Measurements from ENCODE around the gene FLVCR2.
"Not testable (repeated sequence)": the region's sequence is repeated elsewhere in the genome, so short reads cannot be mapped to it uniquely, and the experiment has no call there.

The FLVCR2 gene

DNA sequence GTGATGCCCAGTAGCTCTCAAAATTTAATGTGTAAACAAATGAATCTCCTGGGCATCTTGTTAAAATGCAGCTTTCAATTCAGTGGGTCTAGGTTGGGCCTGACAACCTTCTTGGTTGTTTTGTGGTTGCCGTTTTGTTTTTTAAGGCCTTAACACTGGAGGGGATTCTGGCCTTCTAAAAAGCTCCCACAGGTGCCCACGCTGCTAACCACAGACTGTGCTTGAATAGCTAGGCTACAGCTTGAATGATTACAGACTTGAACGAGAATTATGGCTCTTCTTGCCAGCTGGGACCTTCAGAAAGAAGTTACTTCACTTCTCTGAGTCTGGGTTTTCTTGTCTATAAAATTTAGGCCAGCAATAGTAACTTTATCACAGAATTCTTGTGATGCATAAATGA, 1.3 kb upstream of the FLVCR2 start:
- Histone ChIP-seq H3K9ac (ENCODE audit: low read depth, low read length) (no peak overlapping the region), H3K9me3 (ENCODE audit: control insufficient read depth, insufficient read depth, low read length) (no peaks in the 10 kb centered on the region), H3K36me3 (ENCODE audit: control insufficient read depth, insufficient read depth, low read length) (no peaks in the 10 kb centered on the region), H3K4me3 (ENCODE audit: low read depth, low read length) (no peak overlapping the region), H3K27me3 (ENCODE audit: control insufficient read depth, insufficient read depth, low read length) (peaks cover 10% of the 10 kb centered on the region), H3K4me1 (ENCODE audit: control insufficient read depth, insufficient read depth, low read length) (peaks cover 9% of the 10 kb centered on the region)

DNA sequence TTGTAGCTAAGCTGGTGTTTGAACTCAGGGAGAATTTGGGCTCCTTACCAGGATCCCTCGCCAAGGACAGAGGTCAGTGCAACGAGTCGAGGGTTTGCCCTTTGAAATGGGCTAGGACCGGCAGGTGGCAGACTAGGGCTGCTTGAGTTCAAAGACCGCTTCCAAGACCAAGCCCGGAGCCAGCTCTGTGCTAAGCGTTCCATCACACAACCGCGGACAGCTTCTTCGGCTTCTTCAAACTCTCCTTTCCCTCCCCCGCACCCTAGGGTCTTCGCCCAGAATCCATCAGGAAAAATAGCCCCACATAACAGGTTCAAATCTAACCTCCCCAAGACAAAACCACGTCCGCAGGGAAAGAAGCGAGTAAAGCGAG, 705 bp upstream of the FLVCR2 start:
- Histone ChIP-seq H3K27me3 (ENCODE audit: control insufficient read depth, insufficient read depth, low read length) (peaks cover 10% of the 10 kb centered on the region), H3K9ac (ENCODE audit: low read depth, low read length) (no peak overlapping the region), H3K9me3 (ENCODE audit: control insufficient read depth, insufficient read depth, low read length) (no peaks in the 10 kb centered on the region), H3K4me1 (ENCODE audit: control insufficient read depth, insufficient read depth, low read length) (peaks cover 9% of the 10 kb centered on the region), H3K36me3 (ENCODE audit: control insufficient read depth, insufficient read depth, low read length) (no peaks in the 10 kb centered on the region), H3K4me3 (ENCODE audit: low read depth, low read length) (peak overlapping the region; percentile 73)

DNA sequence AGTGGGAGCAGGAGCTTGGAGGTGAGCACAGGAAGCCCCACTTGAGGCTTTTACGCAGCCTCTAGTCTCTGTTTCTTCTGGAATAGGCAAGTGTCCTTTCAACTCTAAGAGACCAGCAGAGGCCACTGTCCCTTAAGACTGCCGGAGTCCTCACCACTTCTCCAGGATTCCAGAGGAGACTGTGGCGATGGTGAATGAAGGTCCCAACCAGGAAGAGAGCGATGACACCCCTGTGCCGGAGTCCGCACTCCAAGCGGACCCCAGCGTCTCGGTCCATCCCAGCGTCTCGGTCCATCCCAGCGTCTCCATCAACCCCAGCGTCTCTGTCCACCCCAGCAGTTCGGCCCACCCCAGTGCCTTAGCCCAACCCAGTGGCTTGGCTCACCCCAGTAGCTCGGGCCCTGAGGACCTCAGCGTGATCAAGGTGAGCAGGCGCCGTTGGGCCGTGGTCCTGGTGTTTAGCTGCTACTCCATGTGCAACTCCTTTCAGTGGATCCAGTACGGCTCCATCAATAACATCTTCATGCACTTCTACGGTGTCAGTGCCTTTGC, 442 bp downstream of the FLVCR2 start:
- H3K4me3 ChIP-seq (ENCODE audit: low read depth, low read length), result peak overlapping the region; percentile 73
- peak overlapping the region; percentile 14 for H3K9ac ChIP-seq (ENCODE audit: low read depth, low read length)
- H3K9me3 ChIP-seq (ENCODE audit: control insufficient read depth, insufficient read depth, low read length), result no peaks in the 10 kb centered on the region
- peaks cover 10% of the 10 kb centered on the region for H3K27me3 ChIP-seq (ENCODE audit: control insufficient read depth, insufficient read depth, low read length)
- no peaks in the 10 kb centered on the region for H3K36me3 ChIP-seq (ENCODE audit: control insufficient read depth, insufficient read depth, low read length)
- H3K4me1 ChIP-seq (ENCODE audit: control insufficient read depth, insufficient read depth, low read length), result peaks cover 9% of the 10 kb centered on the region

DNA sequence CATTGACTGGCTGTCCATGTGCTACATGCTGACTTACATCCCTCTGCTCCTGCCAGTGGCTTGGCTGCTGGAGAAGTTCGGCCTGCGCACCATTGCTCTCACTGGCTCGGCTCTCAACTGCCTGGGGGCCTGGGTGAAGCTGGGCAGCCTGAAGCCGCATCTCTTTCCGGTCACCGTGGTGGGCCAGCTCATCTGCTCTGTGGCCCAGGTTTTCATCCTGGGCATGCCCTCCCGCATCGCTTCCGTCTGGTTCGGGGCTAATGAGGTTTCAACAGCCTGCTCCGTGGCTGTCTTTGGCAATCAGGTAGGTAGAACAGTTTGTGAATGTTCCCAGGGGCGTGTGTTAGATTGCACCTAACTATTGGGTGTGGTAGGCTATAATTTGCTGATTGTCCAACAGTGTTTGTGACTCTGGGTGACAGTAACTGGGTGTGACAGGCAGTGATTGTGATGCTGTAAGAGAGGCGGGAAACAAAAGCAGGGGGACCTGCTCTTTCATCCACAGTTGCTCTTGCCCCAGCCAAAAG, 981 bp downstream of the FLVCR2 start:
- Histone ChIP-seq H3K36me3 (ENCODE audit: control insufficient read depth, insufficient read depth, low read length) (no peaks in the 10 kb centered on the region), H3K9ac (ENCODE audit: low read depth, low read length) (peak overlapping the region; percentile 14), H3K4me1 (ENCODE audit: control insufficient read depth, insufficient read depth, low read length) (peaks cover 9% of the 10 kb centered on the region), H3K4me3 (ENCODE audit: low read depth, low read length) (peak overlapping the region; percentile 73), H3K9me3 (ENCODE audit: control insufficient read depth, insufficient read depth, low read length) (no peaks in the 10 kb centered on the region), H3K27me3 (ENCODE audit: control insufficient read depth, insufficient read depth, low read length) (peaks cover 10% of the 10 kb centered on the region)

DNA sequence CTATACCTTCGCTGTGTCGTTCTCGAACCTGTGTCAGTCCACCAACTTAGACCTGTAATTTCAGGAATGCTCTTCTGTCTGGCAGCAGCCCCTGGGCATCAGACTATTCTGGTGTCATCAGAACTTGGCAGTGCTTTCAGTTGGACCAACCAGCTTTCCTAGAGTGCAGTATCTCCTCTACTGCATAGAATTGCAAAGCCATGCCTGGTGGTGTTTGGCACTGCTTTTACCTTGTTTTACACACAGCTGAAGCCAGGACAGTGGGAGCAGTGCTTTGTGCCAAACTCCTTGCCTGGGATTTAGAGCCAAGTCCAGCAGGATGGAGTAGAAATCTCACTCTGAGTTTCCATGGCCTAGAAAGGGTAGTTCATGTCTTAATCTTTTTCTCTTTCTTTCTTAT, 1.5 kb downstream of the FLVCR2 start:
- Histone ChIP-seq H3K36me3 (ENCODE audit: control insufficient read depth, insufficient read depth, low read length) (no peaks in the 10 kb centered on the region), H3K4me3 (ENCODE audit: low read depth, low read length) (peak overlapping the region; percentile 73), H3K9ac (ENCODE audit: low read depth, low read length) (no peak overlapping the region), H3K9me3 (ENCODE audit: control insufficient read depth, insufficient read depth, low read length) (no peaks in the 10 kb centered on the region), H3K27me3 (ENCODE audit: control insufficient read depth, insufficient read depth, low read length) (peaks cover 10% of the 10 kb centered on the region), H3K4me1 (ENCODE audit: control insufficient read depth, insufficient read depth, low read length) (peaks cover 9% of the 10 kb centered on the region)

DNA sequence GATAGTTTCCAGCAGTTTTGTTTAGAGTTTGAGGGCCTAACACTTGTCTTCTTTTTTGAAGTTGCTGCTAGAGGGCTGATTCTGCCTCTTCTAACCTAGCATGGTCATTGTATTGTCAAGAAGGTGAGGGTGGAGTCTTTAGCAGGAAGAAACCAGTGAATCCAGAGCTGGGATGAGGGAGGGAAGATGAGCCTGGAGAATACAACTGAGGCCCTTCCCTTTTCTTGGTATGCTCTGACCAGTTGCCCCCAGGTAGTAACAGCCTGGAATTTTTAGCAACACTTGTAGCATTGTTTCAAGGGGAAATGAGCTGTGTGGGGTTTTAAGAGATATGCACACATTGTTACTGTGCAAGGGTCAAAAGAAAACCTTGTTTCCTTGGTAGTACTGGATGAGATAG, 9.0 kb downstream of the FLVCR2 start:
- no peak overlapping the region for H3K4me3 ChIP-seq (ENCODE audit: low read depth, low read length)
- no peaks in the 10 kb centered on the region for H3K36me3 ChIP-seq (ENCODE audit: control insufficient read depth, insufficient read depth, low read length)
- peaks cover 5% of the 10 kb centered on the region for H3K9me3 ChIP-seq (ENCODE audit: control insufficient read depth, insufficient read depth, low read length)
- H3K4me1 ChIP-seq (ENCODE audit: control insufficient read depth, insufficient read depth, low read length), result no peaks in the 10 kb centered on the region
- no peaks in the 10 kb centered on the region for H3K27me3 ChIP-seq (ENCODE audit: control insufficient read depth, insufficient read depth, low read length)
- H3K9ac ChIP-seq (ENCODE audit: low read depth, low read length), result no peak overlapping the region

DNA sequence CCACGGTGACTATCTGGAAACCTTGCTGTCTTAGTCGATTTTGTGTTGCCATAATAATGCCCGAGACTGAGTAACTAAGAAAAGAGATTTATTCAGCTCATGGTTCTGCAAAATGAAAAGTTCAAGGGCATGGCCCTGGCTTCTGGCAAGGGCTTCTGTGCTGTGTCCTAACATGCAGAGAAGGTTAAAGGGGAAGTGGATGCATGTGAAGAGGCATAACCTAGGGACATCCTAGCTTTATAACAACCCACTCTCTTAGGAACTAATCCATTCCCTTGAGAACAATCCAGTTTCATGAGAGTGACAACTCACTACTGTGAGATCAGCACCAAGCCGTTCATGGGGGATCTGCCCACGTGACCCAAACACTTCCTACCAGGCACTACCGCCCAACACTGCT, 11.5 kb downstream of the FLVCR2 start:
- Histone ChIP-seq H3K4me1 (ENCODE audit: control insufficient read depth, insufficient read depth, low read length) (no peaks in the 10 kb centered on the region), H3K9me3 (ENCODE audit: control insufficient read depth, insufficient read depth, low read length) (peaks cover 5% of the 10 kb centered on the region), H3K4me3 (ENCODE audit: low read depth, low read length) (no peak overlapping the region), H3K9ac (ENCODE audit: low read depth, low read length) (no peak overlapping the region), H3K27me3 (ENCODE audit: control insufficient read depth, insufficient read depth, low read length) (no peaks in the 10 kb centered on the region), H3K36me3 (ENCODE audit: control insufficient read depth, insufficient read depth, low read length) (no peaks in the 10 kb centered on the region)

DNA sequence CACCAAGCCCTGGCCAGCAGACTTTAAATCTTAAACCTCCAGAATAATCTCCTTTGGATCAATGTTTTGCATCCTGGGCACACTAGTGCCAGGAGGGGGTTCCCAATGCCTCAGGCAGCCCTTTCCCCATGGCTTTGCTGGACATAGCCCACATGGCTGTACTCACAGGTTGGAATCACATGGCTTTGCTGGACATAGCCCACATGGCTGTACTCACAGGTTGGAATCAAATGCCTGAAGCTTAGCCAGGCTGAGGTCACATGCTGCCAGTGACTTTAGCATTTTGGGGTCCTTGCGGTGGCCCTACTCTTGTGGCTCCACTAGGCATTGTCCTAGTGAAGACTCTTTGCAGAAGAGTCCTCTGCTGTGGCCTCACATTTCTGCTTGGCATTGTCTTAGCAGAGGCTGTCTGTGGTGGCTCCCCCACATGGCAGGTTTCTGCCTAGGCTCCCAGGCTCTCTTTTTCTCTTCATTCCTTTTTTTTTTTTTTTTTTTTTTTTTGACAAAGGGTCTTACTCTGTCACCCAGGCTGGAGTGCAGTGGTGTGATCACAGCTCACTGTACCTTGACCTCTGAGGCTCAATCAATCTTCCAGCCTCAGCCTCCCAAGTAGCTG, 13.0 kb downstream of the FLVCR2 start:
- no peak overlapping the region for H3K9ac ChIP-seq (ENCODE audit: low read depth, low read length)
- H3K27me3 ChIP-seq (ENCODE audit: control insufficient read depth, insufficient read depth, low read length), result no peaks in the 10 kb centered on the region
- H3K4me1 ChIP-seq (ENCODE audit: control insufficient read depth, insufficient read depth, low read length), result no peaks in the 10 kb centered on the region
- H3K36me3 ChIP-seq (ENCODE audit: control insufficient read depth, insufficient read depth, low read length), result no peaks in the 10 kb centered on the region
- H3K9me3 ChIP-seq (ENCODE audit: control insufficient read depth, insufficient read depth, low read length), result peaks cover 5% of the 10 kb centered on the region
- H3K4me3 ChIP-seq (ENCODE audit: low read depth, low read length), result no peak overlapping the region

DNA sequence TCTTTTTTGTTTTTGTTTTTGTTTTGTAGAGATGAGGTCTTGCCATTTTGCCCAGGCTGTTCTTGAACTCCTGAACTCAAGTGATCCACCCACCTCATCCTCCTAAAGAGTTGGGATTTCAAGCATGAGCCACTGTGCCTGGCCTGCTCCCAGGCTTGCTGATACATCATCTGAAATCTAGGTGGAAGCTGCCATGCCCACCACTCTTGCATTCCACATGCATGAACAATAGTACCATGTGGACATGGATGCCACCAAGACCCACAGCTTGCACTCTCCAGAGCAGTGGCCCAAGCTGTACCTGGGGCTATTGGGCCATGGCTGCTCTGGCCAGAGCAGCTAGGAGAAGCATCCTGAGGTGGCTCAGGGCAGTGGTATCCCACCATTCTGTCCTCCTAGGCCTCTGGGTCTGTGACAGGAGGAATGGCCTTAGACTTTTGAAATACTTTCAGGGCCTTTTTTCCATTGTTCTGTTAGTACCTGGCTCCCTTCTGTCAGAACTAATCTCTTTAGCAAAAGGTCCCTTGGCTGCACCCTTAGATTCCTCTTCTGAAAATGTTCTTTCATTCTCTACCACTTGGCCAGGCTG, 13.7 kb downstream of the FLVCR2 start:
- no peaks in the 10 kb centered on the region for H3K36me3 ChIP-seq (ENCODE audit: control insufficient read depth, insufficient read depth, low read length)
- no peaks in the 10 kb centered on the region for H3K4me1 ChIP-seq (ENCODE audit: control insufficient read depth, insufficient read depth, low read length)
- peaks cover 5% of the 10 kb centered on the region for H3K9me3 ChIP-seq (ENCODE audit: control insufficient read depth, insufficient read depth, low read length)
- H3K27me3 ChIP-seq (ENCODE audit: control insufficient read depth, insufficient read depth, low read length), result no peaks in the 10 kb centered on the region
- H3K4me3 ChIP-seq (ENCODE audit: low read depth, low read length), result no peak overlapping the region
- no peak overlapping the region for H3K9ac ChIP-seq (ENCODE audit: low read depth, low read length)

DNA sequence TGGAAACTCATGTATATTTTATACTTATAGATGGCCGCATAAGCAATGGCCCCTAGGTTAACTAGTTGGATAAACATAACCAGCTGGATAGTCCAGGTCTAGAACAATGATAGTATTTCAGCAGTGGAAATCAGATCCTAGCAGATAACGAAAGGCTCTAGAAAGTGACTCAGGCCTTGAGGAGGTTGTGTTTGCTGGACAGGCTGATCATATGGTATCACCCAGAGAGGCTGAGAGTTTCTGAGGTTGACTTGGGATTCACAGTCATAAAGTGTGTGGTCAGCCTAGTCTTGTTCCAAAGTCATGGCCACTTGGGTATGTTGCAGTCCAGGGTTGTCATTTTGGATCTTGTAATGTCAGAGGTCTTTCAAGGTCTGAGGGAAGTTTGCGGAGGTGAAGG, 16.8 kb downstream of the FLVCR2 start:
- H3K27me3 ChIP-seq (ENCODE audit: control insufficient read depth, insufficient read depth, low read length), result no peaks in the 10 kb centered on the region
- H3K9ac ChIP-seq (ENCODE audit: low read depth, low read length), result no peak overlapping the region
- no peak overlapping the region for H3K4me3 ChIP-seq (ENCODE audit: low read depth, low read length)
- peaks cover 5% of the 10 kb centered on the region for H3K9me3 ChIP-seq (ENCODE audit: control insufficient read depth, insufficient read depth, low read length)
- H3K4me1 ChIP-seq (ENCODE audit: control insufficient read depth, insufficient read depth, low read length), result no peaks in the 10 kb centered on the region
- H3K36me3 ChIP-seq (ENCODE audit: control insufficient read depth, insufficient read depth, low read length), result no peaks in the 10 kb centered on the region

DNA sequence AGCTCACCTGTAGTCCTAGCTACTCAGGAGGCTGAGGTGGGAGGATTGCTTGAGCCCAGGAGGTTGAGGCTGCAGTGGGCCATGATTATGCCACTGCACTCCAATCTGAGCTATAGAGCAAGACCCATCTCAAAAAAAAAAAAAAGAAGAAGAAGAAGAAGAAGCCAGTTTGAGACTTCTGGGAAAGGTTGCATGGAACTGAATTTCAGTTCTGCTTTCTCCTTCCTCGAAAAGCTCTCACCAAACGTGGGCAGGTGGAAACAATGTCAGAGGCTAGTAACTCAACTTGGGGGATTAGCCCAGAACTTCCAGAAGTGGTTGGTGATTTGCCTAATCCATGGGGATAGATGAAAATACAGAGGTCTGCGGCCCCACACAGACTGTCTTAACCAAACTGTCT, 18.7 kb downstream of the FLVCR2 start:
- Histone ChIP-seq H3K4me1 (ENCODE audit: control insufficient read depth, insufficient read depth, low read length) (no peaks in the 10 kb centered on the region), H3K4me3 (ENCODE audit: low read depth, low read length) (no peak overlapping the region), H3K36me3 (ENCODE audit: control insufficient read depth, insufficient read depth, low read length) (no peaks in the 10 kb centered on the region), H3K27me3 (ENCODE audit: control insufficient read depth, insufficient read depth, low read length) (no peaks in the 10 kb centered on the region), H3K9me3 (ENCODE audit: control insufficient read depth, insufficient read depth, low read length) (peaks cover 2% of the 10 kb centered on the region), H3K9ac (ENCODE audit: low read depth, low read length) (no peak overlapping the region)

DNA sequence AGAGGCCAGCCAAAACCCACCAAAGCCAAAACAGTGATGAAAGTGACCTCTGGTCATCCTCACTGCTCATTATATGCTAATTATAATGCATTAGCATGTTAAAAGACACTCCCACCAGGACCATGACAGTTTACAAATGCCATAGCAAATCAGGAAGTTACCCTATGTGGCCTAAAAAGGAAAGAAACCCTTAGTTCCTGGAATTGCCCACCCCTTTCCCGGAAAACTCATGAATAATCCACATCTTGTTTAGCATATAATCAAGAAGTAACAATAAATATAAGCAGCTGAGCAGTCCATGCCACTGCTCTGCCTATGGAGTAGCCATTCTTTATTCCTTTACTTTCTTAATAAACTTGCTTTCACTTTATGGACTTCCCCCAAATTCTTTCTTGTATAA, 21.7 kb downstream of the FLVCR2 start:
- not testable (repeated sequence) for H3K4me1 ChIP-seq (ENCODE audit: control insufficient read depth, insufficient read depth, low read length); H3K27me3 ChIP-seq (ENCODE audit: control insufficient read depth, insufficient read depth, low read length); H3K4me3 ChIP-seq (ENCODE audit: low read depth, low read length); H3K9me3 ChIP-seq (ENCODE audit: control insufficient read depth, insufficient read depth, low read length); H3K36me3 ChIP-seq (ENCODE audit: control insufficient read depth, insufficient read depth, low read length); H3K9ac ChIP-seq (ENCODE audit: low read depth, low read length)
